HCT116 (cell line): ENCODE results near the gene ARID5B. TPM values are rescaled to one million over a fixed set of nuclear protein-coding genes. Genes with fewer than 3 reads are reported as not detected.

ENCODE experiments used
- ATAC-seq: fragments of 200-7000 bp; cut with Tn5 transposase; 2 replicates; pipeline ENCODE4 v1.9.1; 2020; ENCODE audit warnings: mild to moderate bottlenecking, moderate library complexity
- BruUV-seq: library from RNA; stranded (reverse); fragments of 400-500 nt; replicated peaks from 2 replicates; lab custom pipeline; 2021; lab: Mats Ljungman, UMichigan
- CTCF ChIA-PET: fragments of 300-600 bp; sonication (Branson Sonifier 250); formaldehyde crosslinking; loops from one replicate; lab custom pipeline; 2021; ENCODE audit warnings: antibody characterized with exemption; lab: Charles Lee
- POLR2A ChIA-PET: fragments of 300-600, 350-600 bp; sonication (Branson Sonifier 250); formaldehyde crosslinking; loops from one replicate; lab custom pipeline; 2021; ENCODE audit warnings: antibody characterized with exemption; lab: Charles Lee
- RAD21 ChIA-PET, 2 experiments: fragments of 300-600 bp; sonication (Branson Sonifier 250); formaldehyde crosslinking; loops; one replicate each; lab custom pipeline; 2023; ENCODE audit warnings: low total read pairs in 2 of 2; ENCODE audit not compliant: uncharacterized antibody in 2 of 2, unreplicated experiment in 2 of 2, low non-redundant PET in 1 of 2; lab: Charles Lee
- DNase-seq: peaks from one replicate; pipeline ENCODE4 v3.0.0-alpha.2; 2010; ENCODE audit warnings: low read depth, low spot score
- H2AFZ ChIP-seq: fragments of 200-600 bp; shearing (Covaris generic), sonication (generic); 2 replicates; pipeline ENCODE4 v1.6.1; 2017; ENCODE audit warnings: low read depth, mixed run types, mixed read lengths, antibody characterized with exemption, low read length; ENCODE audit not compliant: poor library complexity, severe bottlenecking
- H3K27ac ChIP-seq: 2 replicates; pipeline ENCODE4 v1.5.1; 2012; ENCODE audit warnings: low read depth, low read length
- H3K27me3 ChIP-seq: fragments of 200-600 bp; sonication (generic); 2 replicates; pipeline ENCODE4 v1.6.1; 2016; ENCODE audit warnings: mixed run types, low read length, mixed read lengths; ENCODE audit not compliant: insufficient read depth
- H3K36me3 ChIP-seq, 2 experiments: fragments of 200-500 bp in 1 of 2; fragments of 200-600 bp in 1 of 2; sonication (Bioruptor generic) in 1 of 2; sonication (generic) in 1 of 2; 2 replicates each; pipeline versions ENCODE4 v1.5.1 to v1.6.1; 2014 to 2016; ENCODE audit warnings: low read length in 2 of 2, inconsistent platforms in 1 of 2, mixed read lengths in 1 of 2, mixed run types in 1 of 2; ENCODE audit not compliant: insufficient read depth in 2 of 2, control insufficient read depth in 1 of 2
- H3K4me1 ChIP-seq, 2 experiments: fragments of 200-600 bp in 1 of 2; sonication (generic) in 1 of 2; 2 replicates each; pipeline versions ENCODE4 v1.5.1 to v1.6.1; 2012 to 2017; ENCODE audit warnings: low read length in 2 of 2, inconsistent platforms in 1 of 2, mild to moderate bottlenecking in 1 of 2, mixed read lengths in 1 of 2, mixed run types in 1 of 2, moderate library complexity in 1 of 2; ENCODE audit not compliant: insufficient read depth in 2 of 2, control insufficient read depth in 1 of 2
- H3K4me2 ChIP-seq: fragments of 200-600 bp; sonication (generic); 2 replicates; pipeline ENCODE4 v1.6.1; 2017; ENCODE audit warnings: mixed run types, low read length, mixed read lengths
- H3K4me3 ChIP-seq, 2 experiments: fragments of 200-600 bp in 1 of 2; sonication (generic) in 1 of 2; replicated peaks in 1 of 2; 2 replicates each; pipeline ENCODE4 v1.5.1; 2011 to 2016; ENCODE audit warnings: low read length in 2 of 2, control low read depth in 1 of 2, low read depth in 1 of 2, mild to moderate bottlenecking in 1 of 2, mixed read lengths in 1 of 2, mixed run types in 1 of 2
- H3K79me2 ChIP-seq: fragments of 200-600 bp; sonication (generic); 2 replicates; pipeline ENCODE4 v1.6.1; 2017; ENCODE audit warnings: mild to moderate bottlenecking, mixed run types, low read length, moderate library complexity, mixed read lengths; ENCODE audit not compliant: insufficient read depth
- H3K9ac ChIP-seq: fragments of 200-600 bp; sonication (generic); 2 replicates; pipeline ENCODE4 v1.6.1; 2016; ENCODE audit warnings: low read length, mixed read lengths
- H3K9me2 ChIP-seq: fragments of 200-600 bp; sonication (generic), shearing (Covaris generic); 2 replicates; pipeline ENCODE4 v1.6.1; 2017; ENCODE audit warnings: mixed run types, mild to moderate bottlenecking, moderate library complexity; ENCODE audit not compliant: insufficient read depth
- H3K9me3 ChIP-seq, 2 experiments: fragments of 200-500 bp in 1 of 2; fragments of 200-600 bp in 1 of 2; sonication (Bioruptor generic) in 1 of 2; sonication (generic) in 1 of 2; 2 replicates each; pipeline ENCODE4 v1.6.1; 2014 to 2017; ENCODE audit warnings: low read length in 2 of 2, mixed read lengths in 2 of 2, inconsistent platforms in 1 of 2, low read depth in 1 of 2, mild to moderate bottlenecking in 1 of 2, mixed run types in 1 of 2, moderate library complexity in 1 of 2; ENCODE audit not compliant: control insufficient read depth in 1 of 2, insufficient read depth in 1 of 2
- H4K20me1 ChIP-seq: fragments of 200-600 bp; sonication (generic), shearing (Covaris generic); 2 replicates; pipeline ENCODE4 v1.6.1; 2017; ENCODE audit warnings: mixed run types, mild to moderate bottlenecking, moderate library complexity; ENCODE audit not compliant: insufficient read depth
- CEBPB ChIP-seq: IDR thresholded peaks from 2 replicates; pipeline ENCODE4 v1.6.1; 2012; ENCODE audit warnings: low read depth
- ELF1 ChIP-seq: IDR thresholded peaks from 2 replicates; pipeline ENCODE4 v1.6.1; 2012; ENCODE audit warnings: low read depth, borderline replicate concordance
- JUND ChIP-seq: IDR thresholded peaks from 2 replicates; pipeline ENCODE4 v1.6.1; 2012
- POLR2AphosphoS5 ChIP-seq: IDR thresholded peaks from 2 replicates; pipeline ENCODE4 v1.6.1; 2011; ENCODE audit warnings: mild to moderate bottlenecking, low read depth, low read length, moderate library complexity
- SIN3A ChIP-seq: IDR thresholded peaks from 2 replicates; pipeline ENCODE4 v1.6.1; 2012; ENCODE audit warnings: low read depth
- SRF ChIP-seq: IDR thresholded peaks from 2 replicates; pipeline ENCODE4 v1.6.1; 2012; ENCODE audit warnings: low read depth
- ZFX ChIP-seq: fragments of 450-650 bp; IDR thresholded peaks from 2 replicates; pipeline ENCODE4 v1.6.1; 2017
- intact Hi-C: fragments of 100-400 bp; cut with micrococcal nuclease; formaldehyde crosslinking; loops from 2 replicates; pipeline ENCODE4 v1.10.0; 2022
- total RNA-seq: library from RNA; stranded (reverse); gene quantifications from one replicate; pipeline ENCODE4 v1.2.1, GENCODE V29; 2021; ENCODE audit not compliant: unreplicated experiment
- TF ChIP-seq, protein P1 (sequence below): IDR thresholded peaks from 2 replicates; pipeline ENCODE4 v1.6.1; 2012
- TF ChIP-seq, protein P2 (sequence below), 3 experiments: fragments of 200-600 bp in 1 of 3; sonication (generic) in 1 of 3; IDR thresholded peaks in 2 of 3; conservative IDR thresholded peaks in 1 of 3; 2 replicates each; pipeline ENCODE4 v1.5.1; 2012 to 2017; ENCODE audit warnings: low read depth in 2 of 3, low read length in 2 of 3, antibody characterized with exemption in 1 of 3, borderline replicate concordance in 1 of 3, control low read depth in 1 of 3, mild to moderate bottlenecking in 1 of 3, mixed read lengths in 1 of 3, mixed run types in 1 of 3, moderate library complexity in 1 of 3; ENCODE audit not compliant: insufficient read depth in 1 of 3
- TF ChIP-seq, protein P3 (sequence below): IDR thresholded peaks from 2 replicates; pipeline ENCODE4 v1.6.1; 2011; ENCODE audit warnings: mild to moderate bottlenecking, low read length, moderate library complexity; ENCODE audit not compliant: insufficient replicate concordance; ENCODE audit errors: extremely low read depth
- TF ChIP-seq, protein P4 (sequence below): IDR thresholded peaks from 2 replicates; pipeline ENCODE4 v1.6.1; 2012
- TF ChIP-seq, protein P5 (sequence below): IDR thresholded peaks from 2 replicates; pipeline ENCODE4 v1.6.1; 2012; ENCODE audit warnings: low read depth

ARID5B gene
- total RNA-seq, 1 experiment from 2014 or later, result 4.7 TPM

DNA sequence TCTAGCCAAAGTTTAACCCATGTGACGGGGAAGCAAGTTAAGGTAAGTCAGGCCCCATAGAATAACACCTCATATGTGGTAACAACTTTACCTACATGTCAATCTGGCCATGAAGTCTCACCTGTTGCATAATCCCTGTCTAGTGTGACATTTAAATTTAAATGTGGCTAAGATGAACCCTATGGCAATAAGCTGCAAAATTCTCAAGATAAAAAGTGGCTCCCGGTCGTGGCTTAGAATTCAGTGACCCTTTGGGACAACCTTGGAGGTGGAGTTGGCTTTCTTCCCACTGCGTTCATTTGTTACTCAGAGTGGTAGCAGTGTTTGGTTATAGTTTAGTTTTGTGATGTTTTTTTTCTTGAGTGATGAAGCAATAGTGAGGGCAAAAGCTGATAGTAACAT, 90.6 kb downstream of the ARID5B start:
- no peaks in the 10 kb centered on the region for H3K9me3 ChIP-seq
- ChIA-PET RAD21 (no interaction called here), POLR2A (no interaction called here), CTCF (no interaction called here)
- H2AFZ ChIP-seq, result no peak overlapping the region
- H3K9me2 ChIP-seq, result no peaks in the 10 kb centered on the region
- BruUV-seq, result no TSS peak
- no peak overlapping the region for H3K9ac ChIP-seq
- H3K27me3 ChIP-seq, result no peaks in the 10 kb centered on the region
- no peak for DNase-seq
- no peaks in the 10 kb centered on the region for H3K36me3 ChIP-seq
- H3K4me2 ChIP-seq, result no peak overlapping the region
- ATAC-seq, result no peak
- intact Hi-C loops, result no loop called here
- H3K27ac ChIP-seq, result no peak overlapping the region
- H3K4me1 ChIP-seq, result no peaks in the 10 kb centered on the region
- no peaks in the 10 kb centered on the region for H4K20me1 ChIP-seq
- H3K79me2 ChIP-seq, result no peaks in the 10 kb centered on the region
- H3K4me3 ChIP-seq, result no peak overlapping the region
- no peak for TF ChIP-seq SRF
- TF ChIP-seq, protein P1, sequence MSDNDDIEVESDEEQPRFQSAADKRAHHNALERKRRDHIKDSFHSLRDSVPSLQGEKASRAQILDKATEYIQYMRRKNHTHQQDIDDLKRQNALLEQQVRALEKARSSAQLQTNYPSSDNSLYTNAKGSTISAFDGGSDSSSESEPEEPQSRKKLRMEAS, result no peak
- no peak for TF ChIP-seq JUND
- TF ChIP-seq CEBPB, result no peak
- TF ChIP-seq, protein P2, sequence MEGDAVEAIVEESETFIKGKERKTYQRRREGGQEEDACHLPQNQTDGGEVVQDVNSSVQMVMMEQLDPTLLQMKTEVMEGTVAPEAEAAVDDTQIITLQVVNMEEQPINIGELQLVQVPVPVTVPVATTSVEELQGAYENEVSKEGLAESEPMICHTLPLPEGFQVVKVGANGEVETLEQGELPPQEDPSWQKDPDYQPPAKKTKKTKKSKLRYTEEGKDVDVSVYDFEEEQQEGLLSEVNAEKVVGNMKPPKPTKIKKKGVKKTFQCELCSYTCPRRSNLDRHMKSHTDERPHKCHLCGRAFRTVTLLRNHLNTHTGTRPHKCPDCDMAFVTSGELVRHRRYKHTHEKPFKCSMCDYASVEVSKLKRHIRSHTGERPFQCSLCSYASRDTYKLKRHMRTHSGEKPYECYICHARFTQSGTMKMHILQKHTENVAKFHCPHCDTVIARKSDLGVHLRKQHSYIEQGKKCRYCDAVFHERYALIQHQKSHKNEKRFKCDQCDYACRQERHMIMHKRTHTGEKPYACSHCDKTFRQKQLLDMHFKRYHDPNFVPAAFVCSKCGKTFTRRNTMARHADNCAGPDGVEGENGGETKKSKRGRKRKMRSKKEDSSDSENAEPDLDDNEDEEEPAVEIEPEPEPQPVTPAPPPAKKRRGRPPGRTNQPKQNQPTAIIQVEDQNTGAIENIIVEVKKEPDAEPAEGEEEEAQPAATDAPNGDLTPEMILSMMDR (IDR thresholded peaks at IDR 0.05 in 2 of 3, conservative IDR thresholded peaks at IDR 0.05 in 1 of 3; ENCODE audit: borderline replicate concordance in 1 of 3, insufficient read depth in 1 of 3, low read depth in 2 of 3, low read length in 2 of 3), result no peak
- TF ChIP-seq, protein P3, sequence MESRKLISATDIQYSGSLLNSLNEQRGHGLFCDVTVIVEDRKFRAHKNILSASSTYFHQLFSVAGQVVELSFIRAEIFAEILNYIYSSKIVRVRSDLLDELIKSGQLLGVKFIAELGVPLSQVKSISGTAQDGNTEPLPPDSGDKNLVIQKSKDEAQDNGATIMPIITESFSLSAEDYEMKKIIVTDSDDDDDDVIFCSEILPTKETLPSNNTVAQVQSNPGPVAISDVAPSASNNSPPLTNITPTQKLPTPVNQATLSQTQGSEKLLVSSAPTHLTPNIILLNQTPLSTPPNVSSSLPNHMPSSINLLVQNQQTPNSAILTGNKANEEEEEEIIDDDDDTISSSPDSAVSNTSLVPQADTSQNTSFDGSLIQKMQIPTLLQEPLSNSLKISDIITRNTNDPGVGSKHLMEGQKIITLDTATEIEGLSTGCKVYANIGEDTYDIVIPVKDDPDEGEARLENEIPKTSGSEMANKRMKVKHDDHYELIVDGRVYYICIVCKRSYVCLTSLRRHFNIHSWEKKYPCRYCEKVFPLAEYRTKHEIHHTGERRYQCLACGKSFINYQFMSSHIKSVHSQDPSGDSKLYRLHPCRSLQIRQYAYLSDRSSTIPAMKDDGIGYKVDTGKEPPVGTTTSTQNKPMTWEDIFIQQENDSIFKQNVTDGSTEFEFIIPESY, result no peak
- TF ChIP-seq, protein P4, sequence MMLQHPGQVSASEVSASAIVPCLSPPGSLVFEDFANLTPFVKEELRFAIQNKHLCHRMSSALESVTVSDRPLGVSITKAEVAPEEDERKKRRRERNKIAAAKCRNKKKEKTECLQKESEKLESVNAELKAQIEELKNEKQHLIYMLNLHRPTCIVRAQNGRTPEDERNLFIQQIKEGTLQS, result no peak
- no peak for TF ChIP-seq SIN3A
- TF ChIP-seq ZFX, result no peak
- no peak for TF ChIP-seq POLR2AphosphoS5
- TF ChIP-seq, protein P5, sequence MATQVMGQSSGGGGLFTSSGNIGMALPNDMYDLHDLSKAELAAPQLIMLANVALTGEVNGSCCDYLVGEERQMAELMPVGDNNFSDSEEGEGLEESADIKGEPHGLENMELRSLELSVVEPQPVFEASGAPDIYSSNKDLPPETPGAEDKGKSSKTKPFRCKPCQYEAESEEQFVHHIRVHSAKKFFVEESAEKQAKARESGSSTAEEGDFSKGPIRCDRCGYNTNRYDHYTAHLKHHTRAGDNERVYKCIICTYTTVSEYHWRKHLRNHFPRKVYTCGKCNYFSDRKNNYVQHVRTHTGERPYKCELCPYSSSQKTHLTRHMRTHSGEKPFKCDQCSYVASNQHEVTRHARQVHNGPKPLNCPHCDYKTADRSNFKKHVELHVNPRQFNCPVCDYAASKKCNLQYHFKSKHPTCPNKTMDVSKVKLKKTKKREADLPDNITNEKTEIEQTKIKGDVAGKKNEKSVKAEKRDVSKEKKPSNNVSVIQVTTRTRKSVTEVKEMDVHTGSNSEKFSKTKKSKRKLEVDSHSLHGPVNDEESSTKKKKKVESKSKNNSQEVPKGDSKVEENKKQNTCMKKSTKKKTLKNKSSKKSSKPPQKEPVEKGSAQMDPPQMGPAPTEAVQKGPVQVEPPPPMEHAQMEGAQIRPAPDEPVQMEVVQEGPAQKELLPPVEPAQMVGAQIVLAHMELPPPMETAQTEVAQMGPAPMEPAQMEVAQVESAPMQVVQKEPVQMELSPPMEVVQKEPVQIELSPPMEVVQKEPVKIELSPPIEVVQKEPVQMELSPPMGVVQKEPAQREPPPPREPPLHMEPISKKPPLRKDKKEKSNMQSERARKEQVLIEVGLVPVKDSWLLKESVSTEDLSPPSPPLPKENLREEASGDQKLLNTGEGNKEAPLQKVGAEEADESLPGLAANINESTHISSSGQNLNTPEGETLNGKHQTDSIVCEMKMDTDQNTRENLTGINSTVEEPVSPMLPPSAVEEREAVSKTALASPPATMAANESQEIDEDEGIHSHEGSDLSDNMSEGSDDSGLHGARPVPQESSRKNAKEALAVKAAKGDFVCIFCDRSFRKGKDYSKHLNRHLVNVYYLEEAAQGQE, result no peak
- no peak for TF ChIP-seq ELF1
